Head of caudate nucleus (tissue), 42 donors: ENCODE results near the gene CCNY.

ENCODE experiments used
- DNase-seq, 42 donors: peaks; one replicate each; pipeline versions ENCODE4 v3.0.0 to v3.0.0-alpha.2; 2020 to 2021; ENCODE audit warnings: mixed read lengths in 7 of 42
- intact Hi-C: fragments of 100-400 bp; cut with DNase I; formaldehyde crosslinking; loops from one replicate; pipeline ENCODE4 v1.15.0; 2022

CCNY gene

GRCh38 chr10:35486297-35486990 is 150.1 kb downstream of the CCNY start:
- DNase-seq, result no peak
- intact Hi-C loops, result no loop called here

GRCh38 chr10:35487336-35488034 is 151.2 kb downstream of the CCNY start:
- intact Hi-C loops, result no loop called here
- no peak for DNase-seq

- no peak for DNase-seq
These were observed 151.9 kb downstream of the CCNY start for GRCh38 chr10:35488228-35488627.

GRCh38 chr10:35492386-35493195 is 156.3 kb downstream of the CCNY start:
- intact Hi-C loops, result no loop called here
- no peak for DNase-seq

More at GRCh38 chr10:35488228-35488627, 151.9 kb downstream of the CCNY start:
- intact Hi-C loops, result no loop called here

- intact Hi-C loops, result no loop called here
- DNase-seq, result no peak
These were observed 157.1 kb downstream of the CCNY start for GRCh38 chr10:35493196-35494118.

- no peak for DNase-seq
- intact Hi-C loops, result no loop called here
These were observed 159.3 kb downstream of the CCNY start for GRCh38 chr10:35495521-35496119.

- intact Hi-C loops, result no loop called here
- no peak for DNase-seq
These were observed 161.6 kb downstream of the CCNY start for GRCh38 chr10:35497909-35498308.

- intact Hi-C loops, result no loop called here
- DNase-seq, result peak in 1 of 42 donors; percentile 27
These were observed 162.4 kb downstream of the CCNY start for GRCh38 chr10:35498693-35499092.

- intact Hi-C loops, result no loop called here
- DNase-seq, result no peak
These were observed 165.6 kb downstream of the CCNY start for GRCh38 chr10:35501923-35502322.

GRCh38 chr10:35502692-35503091 is 166.4 kb downstream of the CCNY start:
- intact Hi-C loops, result no loop called here
- DNase-seq, result peak in 14 of 42 donors; percentile 28 to 76 (median 44)

GRCh38 chr10:35503578-35503977 is 167.3 kb downstream of the CCNY start:
- DNase-seq, result no peak
- intact Hi-C loops, result no loop called here

- intact Hi-C loops, result no loop called here
- DNase-seq, result no peak
These were observed 167.8 kb downstream of the CCNY start for GRCh38 chr10:35504132-35504531.

GRCh38 chr10:35505241-35505873 is 169.0 kb downstream of the CCNY start:
- intact Hi-C loops, result no loop called here
- DNase-seq, result no peak

- intact Hi-C loops, result no loop called here
- no peak for DNase-seq
These were observed 170.4 kb downstream of the CCNY start for GRCh38 chr10:35506741-35507140.

GRCh38 chr10:35507519-35508109 is 171.3 kb downstream of the CCNY start:
- intact Hi-C loops, result no loop called here
- DNase-seq, result no peak

- DNase-seq, result no peak
- intact Hi-C loops, result no loop called here
These were observed 172.3 kb downstream of the CCNY start for GRCh38 chr10:35508647-35509046.

- intact Hi-C loops, result no loop called here
- DNase-seq, result no peak
These were observed 174.6 kb downstream of the CCNY start for GRCh38 chr10:35510891-35511290.

GRCh38 chr10:35511647-35512046 is 175.3 kb downstream of the CCNY start:
- intact Hi-C loops, result no loop called here
- DNase-seq, result no peak
